Heart left ventricle (tissue), 13 donors: ENCODE results near the gene PTS.

Experiments used
- CTCF ChIP-seq, 12 donors: fragments of 200-600 bp; sonication (generic) in 4 of 12; IDR thresholded peaks; one replicate each; pipeline versions ENCODE4 v1.5.0 to v1.8.0; 2018 to 2022; ENCODE audit warnings: antibody characterized with exemption in 12 of 12, mild to moderate bottlenecking in 5 of 12
- POLR2A ChIP-seq, 2 donors: fragments of 450-650 bp; IDR thresholded peaks; one replicate each; pipeline ENCODE4 v1.6.1; 2017; ENCODE audit warnings: antibody characterized with exemption in 2 of 2, mild to moderate bottlenecking in 2 of 2, moderate library complexity in 2 of 2
- donor health status: ischemic (EF 13 %, LVEDD 7.1; RV severe dilation, severe dysfunction).
- donor health status: DM: no; HTN: yes; CAD: no.
- donor health status: DM: no; HTN: no; CAD: no.
- donor health status: ischemic (EF 25% LVEDD 6.9; RV normal size, moderate dysfunction).
- donor health status: ischemic (EF 25% LVEDD 5.7; RV mildly dilated, moderate dysfunction).
- donor health status: ischemic (EF 35%, LVEDD 5.7; RV mildly dilated, moderate dysfunction).
- donor health status: nonischemic (EF 11% LVEDD 7.7; RV severe dilation, severe dysfunction).
- donor health status: DM: yes; HTN: yes; CAD: no.
- donor health status: PGD.
- donor health status: ischemic (EF 29% LVEDD 5.4; RV normal size, mild dysfunction).
- donor health status: nonischemic (EF 23%, LVEDD 6.1; RV moderate dilation, normal function).

GRCh38 chr11:112216561-112217105 lies 9.6 kb upstream of the PTS start:
- TF ChIP-seq CTCF (IDR thresholded peaks at IDR 0.05), result no peak
- no peak for TF ChIP-seq POLR2A (IDR thresholded peaks at IDR 0.05)
